GM19035 (cell line): ENCODE data around the gene RASSF1.

Experiments used
- ATAC-seq: cut with Tn5 transposase; IDR thresholded peaks from one replicate; pipeline ENCODE4 v1.9.1; 2021; ENCODE audit not compliant: unreplicated experiment

Gene RASSF1

DNA sequence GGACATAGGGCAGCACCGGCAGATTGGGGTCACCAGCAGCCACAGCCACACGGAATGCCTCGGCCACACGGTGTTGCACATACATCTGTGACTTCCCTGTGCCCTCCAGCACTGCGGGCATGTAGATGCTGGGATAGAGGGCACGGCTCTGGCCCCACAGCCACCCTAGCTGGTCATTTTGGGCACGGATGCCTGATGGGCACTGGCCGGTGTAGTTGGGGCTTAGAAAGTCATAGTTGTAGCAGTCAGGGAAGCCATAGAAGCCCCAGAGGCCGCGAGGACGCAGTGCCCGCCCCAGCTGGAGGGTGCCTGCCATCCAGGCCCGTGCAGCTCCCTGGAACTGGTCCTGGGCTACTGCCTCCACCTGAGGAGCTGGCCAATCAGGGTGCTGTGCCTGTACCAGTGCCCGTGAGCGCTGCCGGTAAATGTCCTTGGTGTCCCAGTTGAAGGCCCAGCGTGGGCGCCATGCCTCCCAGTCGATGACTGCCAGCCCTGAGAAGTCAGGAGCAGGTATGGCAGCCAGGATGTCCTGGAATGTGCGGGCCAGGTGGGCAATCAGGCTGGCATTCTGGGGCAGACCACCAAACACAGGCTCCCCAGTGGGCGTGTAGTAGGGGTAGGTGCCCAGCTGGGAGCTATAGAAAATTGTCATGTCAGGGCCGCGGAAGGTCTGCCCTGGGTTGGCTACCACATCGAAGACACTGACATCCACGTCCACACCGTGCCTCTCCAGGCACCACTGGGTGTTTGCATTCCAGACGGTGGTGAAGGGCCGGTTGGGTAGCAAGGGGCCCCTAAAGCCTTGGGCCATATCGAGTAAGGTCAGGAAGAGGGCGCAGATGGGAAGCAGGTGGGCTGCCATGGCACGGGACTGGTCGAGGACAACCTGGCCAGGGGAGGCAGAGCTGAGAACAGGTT lies 38.3 kb downstream of the RASSF1 start:
- ATAC-seq, result no peak

GRCh38 chr3:50300681-50301254 lies 39.9 kb downstream of the RASSF1 start:
- no peak for ATAC-seq

- no peak for ATAC-seq
These were observed 40.5 kb downstream of the RASSF1 start for GRCh38 chr3:50299929-50300680.

- ATAC-seq, result no peak
These were observed 41.1 kb downstream of the RASSF1 start for GRCh38 chr3:50299638-50299928.

- ATAC-seq, result peak; percentile 86
These were observed 41.6 kb downstream of the RASSF1 start, which contains the start of the genes HYAL3 and NAA80 for GRCh38 chr3:50298836-50299637. TSS of gene HYAL3 (minus strand) at chr3:50299405. CDS start at chr3:50295602, 3,803 bp downstream. TSS of gene NAA80 (minus strand) at chr3:50299405. CDS start at chr3:50297463, 1,942 bp downstream.

- no peak for ATAC-seq
These were observed 42.5 kb downstream of the RASSF1 start for GRCh38 chr3:50297896-50298725.

DNA sequence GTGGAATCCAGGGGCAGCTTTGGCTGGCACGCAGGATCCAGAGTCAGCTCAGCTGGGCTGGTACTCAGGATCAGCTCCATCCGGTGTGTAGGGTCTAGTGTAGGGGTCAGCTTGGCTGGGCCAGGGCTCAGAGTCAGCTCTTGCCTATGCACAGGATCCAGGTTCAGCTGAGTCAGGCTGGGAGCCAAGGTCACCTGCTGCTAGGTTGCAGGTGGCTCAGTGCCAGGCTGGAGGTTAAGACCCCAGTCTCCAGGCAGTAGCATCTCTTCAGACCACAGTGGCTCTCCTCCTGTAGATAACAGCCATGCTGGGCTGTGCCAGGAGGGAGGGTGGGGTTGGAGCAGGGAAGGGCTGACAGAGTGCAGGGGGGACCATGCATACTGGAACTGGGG lies 43.3 kb downstream of the RASSF1 start:
- ATAC-seq, result no peak

DNA sequence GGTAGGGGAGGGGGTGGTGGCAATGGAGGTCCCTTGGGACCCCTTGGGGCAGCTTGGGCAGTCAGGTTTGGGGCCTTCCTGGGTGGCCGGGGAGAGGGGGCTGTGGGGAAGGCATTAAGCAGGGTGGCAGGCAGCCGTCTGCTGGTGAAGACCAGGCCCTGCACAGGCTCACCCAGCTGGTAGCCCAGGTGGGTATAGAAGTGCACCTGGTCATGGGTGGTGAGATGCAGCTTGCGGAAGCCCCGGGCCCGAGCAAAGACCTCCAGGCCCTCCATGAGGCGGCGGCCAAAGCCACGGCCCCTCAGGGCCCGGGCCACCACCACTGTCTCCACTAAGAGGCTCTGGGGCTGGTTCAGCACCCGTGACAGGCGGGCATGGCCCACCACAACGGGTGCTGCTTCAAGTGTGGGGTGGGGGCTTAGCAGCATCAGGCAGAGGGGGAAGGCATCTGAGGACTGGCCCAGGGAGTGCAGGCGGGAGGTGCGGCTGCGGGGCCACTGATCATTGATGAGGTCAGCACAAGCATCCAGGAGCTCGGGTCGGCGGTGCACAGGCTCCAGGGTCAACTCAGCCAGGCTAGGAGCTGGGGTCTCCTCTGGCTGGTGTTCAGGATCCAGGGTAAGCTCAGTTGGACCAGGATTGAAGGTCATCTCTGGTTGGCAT lies 43.8 kb downstream of the RASSF1 start:
- no peak for ATAC-seq

DNA sequence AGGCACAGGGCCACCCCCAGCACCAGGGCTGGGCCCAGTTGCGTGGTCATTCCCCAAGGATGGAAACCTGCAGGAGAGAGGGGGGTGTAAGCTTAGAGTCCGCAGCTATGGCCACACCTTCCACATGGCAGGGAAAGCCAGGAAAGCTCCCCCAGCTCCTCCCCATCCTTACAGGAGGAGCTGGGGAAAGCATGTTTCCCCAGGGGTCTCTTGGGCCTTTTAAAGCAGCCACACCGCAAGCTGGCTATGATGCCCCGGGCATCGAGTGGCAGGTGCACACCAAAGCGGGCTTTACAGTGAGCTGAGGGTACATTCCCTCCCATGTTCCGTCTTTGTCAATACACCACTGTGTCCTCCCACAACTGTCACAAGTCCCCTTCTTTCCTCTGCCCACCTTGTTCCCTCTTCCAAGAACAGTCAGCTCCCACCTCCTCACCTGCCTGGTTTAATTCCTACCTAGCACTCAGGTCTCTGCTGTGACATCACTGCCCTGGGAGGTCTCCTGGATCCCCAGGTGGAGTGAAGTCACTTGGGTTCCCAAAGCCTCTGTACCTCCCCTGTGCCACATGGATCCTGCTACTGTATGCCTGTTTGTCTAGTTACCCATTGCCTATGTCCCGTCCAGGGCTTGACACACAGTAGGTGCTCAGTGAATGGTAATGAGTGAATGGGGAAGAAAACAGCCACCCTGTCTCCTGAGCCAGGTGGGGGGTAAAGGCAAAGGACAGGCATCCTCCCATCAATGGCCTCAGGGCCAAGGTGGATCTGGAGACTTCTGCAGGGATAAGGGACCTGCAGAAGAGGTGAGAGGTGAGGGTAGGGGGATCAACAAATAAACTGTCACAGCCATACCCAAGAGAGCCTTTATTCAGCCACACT lies 44.8 kb downstream of the RASSF1 start:
- ATAC-seq, result no peak

DNA sequence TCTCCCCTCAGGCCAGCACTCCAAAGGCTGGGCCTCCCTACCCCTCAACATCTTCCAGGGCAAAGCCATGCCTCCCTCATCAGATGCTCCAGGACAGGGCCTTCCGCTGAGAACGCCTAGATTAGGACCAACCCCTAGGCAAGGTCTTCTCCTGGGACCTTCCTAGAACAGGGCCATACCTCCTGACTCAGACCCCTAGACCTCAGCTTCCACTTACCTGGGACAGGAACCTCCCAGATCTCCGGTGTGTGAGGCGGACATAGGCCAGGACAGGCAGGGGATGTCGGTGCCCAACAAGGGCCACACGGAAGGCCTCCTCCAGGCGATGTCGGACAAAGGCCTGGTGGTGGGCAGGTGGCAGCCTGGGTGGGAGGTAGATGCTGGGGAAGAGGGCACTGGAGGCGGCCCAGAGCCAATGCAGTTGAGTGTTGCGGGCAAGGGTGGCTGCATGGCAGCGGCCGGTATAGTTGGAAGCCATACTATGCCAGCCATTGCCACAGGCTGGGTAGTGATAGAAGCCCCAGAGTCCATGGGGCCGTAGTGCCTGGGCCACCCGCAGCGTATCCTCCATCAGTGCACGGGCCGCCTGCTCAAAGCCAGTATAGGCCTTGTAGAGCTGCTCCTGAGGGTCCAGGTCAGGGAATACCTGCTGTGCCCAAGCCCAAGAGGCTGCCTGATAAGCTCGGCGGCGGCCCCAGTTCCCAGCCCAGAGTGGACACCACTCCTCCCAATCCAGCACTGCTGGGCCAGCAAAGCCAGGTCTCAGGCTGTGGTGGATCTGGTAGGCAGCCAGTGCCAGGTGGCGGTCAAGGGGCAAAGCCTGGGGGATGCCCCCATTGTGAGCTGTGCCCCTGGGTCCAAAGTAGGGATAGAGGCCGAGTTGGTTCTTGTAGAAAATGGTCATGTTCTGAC lies 45.9 kb downstream of the RASSF1 start:
- ATAC-seq, result no peak

GRCh38 chr3:50294089-50294488 lies 46.5 kb downstream of the RASSF1 start:
- ATAC-seq, result no peak

GRCh38 chr3:50293079-50293801 lies 47.4 kb downstream of the RASSF1 start:
- no peak for ATAC-seq

- ATAC-seq, result peak; percentile 94
These were observed 48.2 kb downstream of the RASSF1 start, which contains the start of gene IFRD2 for GRCh38 chr3:50292159-50293078. TSS of gene IFRD2 (minus strand) at chr3:50292429. CDS start at chr3:50292274, 155 bp downstream.

GRCh38 chr3:50290161-50290641 lies 50.4 kb downstream of the RASSF1 start:
- no peak for ATAC-seq

DNA sequence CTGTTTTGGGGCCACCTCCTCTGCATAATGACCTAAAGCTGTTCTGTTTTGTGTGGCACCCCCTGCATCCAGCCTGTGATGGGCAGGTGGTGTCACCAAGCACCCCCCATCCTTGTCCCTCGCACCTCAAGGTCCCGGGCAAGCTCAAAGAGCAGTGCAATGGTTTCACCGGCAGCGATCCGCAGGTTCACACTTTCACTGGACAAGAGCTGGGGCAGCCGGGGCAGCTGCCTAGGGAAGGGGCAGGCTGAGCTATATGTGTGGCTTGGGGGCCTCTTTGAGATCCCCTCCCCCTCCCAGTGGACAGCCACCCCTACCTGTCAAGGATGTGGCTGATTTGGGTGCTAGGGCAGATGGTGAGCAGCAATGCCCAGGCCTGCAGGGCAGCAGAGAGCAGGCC lies 51.5 kb downstream of the RASSF1 start:
- ATAC-seq, result no peak
